ENCODE measurements around the gene VPS36.
"Not testable (repeated sequence)": the region's sequence is repeated elsewhere in the genome, so short reads cannot be mapped to it uniquely, and the experiment has no call there.

The VPS36 gene

DNA sequence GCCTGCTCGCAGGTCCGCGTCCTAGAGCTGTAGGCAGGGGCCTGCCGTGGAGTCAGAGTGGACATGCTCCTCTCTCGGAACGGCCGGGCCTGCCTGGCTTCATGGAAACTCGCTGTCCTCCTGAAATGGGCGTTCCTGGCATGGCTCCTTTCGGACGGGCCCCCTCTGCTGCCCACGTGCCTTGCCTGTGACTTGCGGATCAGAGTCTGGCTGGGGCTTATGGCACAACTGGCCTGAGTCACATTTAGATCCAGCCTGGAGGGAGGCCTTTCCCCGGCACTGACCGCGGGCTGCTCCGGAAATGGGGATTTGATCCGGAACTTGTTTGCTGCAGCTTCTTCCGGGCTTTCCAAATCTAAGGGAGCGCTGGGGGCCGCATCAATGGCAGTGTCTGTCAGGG, 72.5 kb downstream of the VPS36 start:
- H3K36me3 ChIP-seq (ENCODE audit: control insufficient read depth, insufficient read depth, low read length) = no peaks in the 10 kb centered on the region
- no peaks in the 10 kb centered on the region for H3K27me3 ChIP-seq (ENCODE audit: control insufficient read depth, insufficient read depth, low read length)
- no peak overlapping the region for H3K4me3 ChIP-seq (ENCODE audit: low read depth, low read length)
- no peak overlapping the region for H3K27ac ChIP-seq (ENCODE audit: low read depth, low read length)
- no peaks in the 10 kb centered on the region for H3K9me3 ChIP-seq (ENCODE audit: control insufficient read depth, insufficient read depth, low read depth, low read length)
- H3K9ac ChIP-seq (ENCODE audit: low read length) = no peak overlapping the region
- no peaks in the 10 kb centered on the region for H3K4me1 ChIP-seq (ENCODE audit: control insufficient read depth, insufficient read depth, low read length)

- H3K27ac ChIP-seq (ENCODE audit: low read depth, low read length) = no peak overlapping the region
- no peaks in the 10 kb centered on the region for H3K36me3 ChIP-seq (ENCODE audit: control insufficient read depth, insufficient read depth, low read length)
- H3K4me1 ChIP-seq (ENCODE audit: control insufficient read depth, insufficient read depth, low read length) = no peaks in the 10 kb centered on the region
- H3K9me3 ChIP-seq (ENCODE audit: control insufficient read depth, insufficient read depth, low read depth, low read length) = no peaks in the 10 kb centered on the region
- H3K27me3 ChIP-seq (ENCODE audit: control insufficient read depth, insufficient read depth, low read length) = no peaks in the 10 kb centered on the region
- no peak overlapping the region for H3K9ac ChIP-seq (ENCODE audit: low read length)
- no peak overlapping the region for H3K4me3 ChIP-seq (ENCODE audit: low read depth, low read length)
Measured at GRCh38 chr13:52374873-52375411, 75.5 kb downstream of the VPS36 start.

- H3K9me3 ChIP-seq (ENCODE audit: control insufficient read depth, insufficient read depth, low read depth, low read length) = no peaks in the 10 kb centered on the region
- H3K9ac ChIP-seq (ENCODE audit: low read length) = no peak overlapping the region
Measured at GRCh38 chr13:52374389-52374788, 76.0 kb downstream of the VPS36 start.

GRCh38 chr13:52373277-52373676, 77.2 kb downstream of the VPS36 start:
- H3K4me3 ChIP-seq (ENCODE audit: low read depth, low read length); H3K9ac ChIP-seq (ENCODE audit: low read length); H3K27me3 ChIP-seq (ENCODE audit: control insufficient read depth, insufficient read depth, low read length); H3K36me3 ChIP-seq (ENCODE audit: control insufficient read depth, insufficient read depth, low read length); H3K4me1 ChIP-seq (ENCODE audit: control insufficient read depth, insufficient read depth, low read length); H3K9me3 ChIP-seq (ENCODE audit: control insufficient read depth, insufficient read depth, low read depth, low read length); H3K27ac ChIP-seq (ENCODE audit: low read depth, low read length): not testable (repeated sequence)

More at GRCh38 chr13:52374389-52374788, 76.0 kb downstream of the VPS36 start:
- H3K4me1 ChIP-seq (ENCODE audit: control insufficient read depth, insufficient read depth, low read length) = no peaks in the 10 kb centered on the region
- no peak overlapping the region for H3K27ac ChIP-seq (ENCODE audit: low read depth, low read length)
- H3K27me3 ChIP-seq (ENCODE audit: control insufficient read depth, insufficient read depth, low read length) = no peaks in the 10 kb centered on the region
- no peaks in the 10 kb centered on the region for H3K36me3 ChIP-seq (ENCODE audit: control insufficient read depth, insufficient read depth, low read length)
- H3K4me3 ChIP-seq (ENCODE audit: low read depth, low read length) = no peak overlapping the region

GRCh38 chr13:52371736-52372247, 78.6 kb downstream of the VPS36 start:
- H3K27me3 ChIP-seq (ENCODE audit: control insufficient read depth, insufficient read depth, low read length) = no peaks in the 10 kb centered on the region
- no peaks in the 10 kb centered on the region for H3K9me3 ChIP-seq (ENCODE audit: control insufficient read depth, insufficient read depth, low read depth, low read length)
- no peak overlapping the region for H3K4me3 ChIP-seq (ENCODE audit: low read depth, low read length)
- H3K27ac ChIP-seq (ENCODE audit: low read depth, low read length) = no peak overlapping the region
- no peaks in the 10 kb centered on the region for H3K4me1 ChIP-seq (ENCODE audit: control insufficient read depth, insufficient read depth, low read length)
- H3K9ac ChIP-seq (ENCODE audit: low read length) = no peak overlapping the region
- no peaks in the 10 kb centered on the region for H3K36me3 ChIP-seq (ENCODE audit: control insufficient read depth, insufficient read depth, low read length)

DNA sequence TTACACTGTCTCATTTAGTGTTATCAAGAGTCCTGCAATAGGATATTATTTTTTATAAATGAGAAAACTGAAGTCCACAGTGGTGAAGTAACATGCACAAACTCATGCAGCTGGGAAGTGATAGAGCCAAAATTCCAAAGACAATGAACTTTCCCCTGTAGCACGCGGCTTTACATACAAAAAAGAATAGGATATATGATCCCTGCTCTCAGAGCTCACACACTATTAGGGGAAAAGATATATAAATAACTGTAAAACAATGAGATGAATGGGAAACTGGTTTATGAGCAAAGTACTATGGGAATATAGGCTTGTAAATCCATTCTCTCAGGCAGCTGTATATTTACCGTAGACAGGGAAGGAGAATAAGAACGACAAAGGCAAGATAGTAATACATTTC, 84.1 kb downstream of the VPS36 start:
- no peak overlapping the region for H3K27ac ChIP-seq (ENCODE audit: low read depth, low read length)
- no peaks in the 10 kb centered on the region for H3K36me3 ChIP-seq (ENCODE audit: control insufficient read depth, insufficient read depth, low read length)
- no peaks in the 10 kb centered on the region for H3K4me1 ChIP-seq (ENCODE audit: control insufficient read depth, insufficient read depth, low read length)
- H3K9me3 ChIP-seq (ENCODE audit: control insufficient read depth, insufficient read depth, low read depth, low read length) = no peaks in the 10 kb centered on the region
- H3K4me3 ChIP-seq (ENCODE audit: low read depth, low read length) = no peak overlapping the region
- no peak overlapping the region for H3K9ac ChIP-seq (ENCODE audit: low read length)
- H3K27me3 ChIP-seq (ENCODE audit: control insufficient read depth, insufficient read depth, low read length) = no peaks in the 10 kb centered on the region
